K562 (cell line): ENCODE measurements around the gene ZNF30. TPM values are rescaled to one million over a fixed set of nuclear protein-coding genes. Genes with fewer than 3 reads are reported as not detected.

Experiments
- CEBPZ ChIP-seq: fragments of 150-350 bp; IDR thresholded peaks from 2 replicates; pipeline ENCODE4 v1.6.1; 2014; ENCODE audit warnings: low read depth, mild to moderate bottlenecking, low read length, borderline replicate concordance
- GTF2F1 ChIP-seq: IDR thresholded peaks from 2 replicates; pipeline ENCODE4 v1.6.1; 2011; ENCODE audit warnings: low read depth, low read length, improper control_type of control experiment
- KDM5B ChIP-seq: fragments of 200-600 bp; sonication (generic); IDR thresholded peaks from 2 replicates; pipeline ENCODE4 v1.6.1; 2012; ENCODE audit warnings: low read depth, mild to moderate bottlenecking, moderate library complexity, low read length, control low read depth, inconsistent platforms; ENCODE audit not compliant: insufficient replicate concordance
- KLF13 ChIP-seq: fragments of 450-650 bp; IDR thresholded peaks from 2 replicates; pipeline ENCODE4 v1.6.1; 2016; ENCODE audit warnings: missing genetic modification characterization, low read depth, mild to moderate bottlenecking, missing compliant biosample characterization, moderate library complexity, borderline replicate concordance
- MCM2 ChIP-seq: fragments of 450-650 bp; IDR thresholded peaks from 2 replicates; pipeline ENCODE4 v1.6.1; 2017; ENCODE audit warnings: low read depth, mild to moderate bottlenecking
- MTA1 ChIP-seq: fragments of 450-650 bp; IDR thresholded peaks from 2 replicates; pipeline ENCODE4 v1.6.1; 2017; ENCODE audit warnings: borderline replicate concordance
- SMARCA5 ChIP-seq: fragments of 450-650 bp; IDR thresholded peaks from 2 replicates; pipeline ENCODE4 v1.6.1; 2016
- THRA ChIP-seq: fragments of 450-650 bp; IDR thresholded peaks from 2 replicates; pipeline ENCODE4 v1.6.1; 2017; ENCODE audit warnings: mild to moderate bottlenecking, moderate library complexity
- ZBTB49 ChIP-seq: sonication (generic); formaldehyde crosslinking; IDR thresholded peaks from 2 replicates; pipeline ENCODE4 v1.8.0; 2022; ENCODE audit warnings: missing genetic modification reagents, mild to moderate bottlenecking, borderline replicate concordance
- polyA plus RNA-seq, 8 experiments: library from polyadenylated mRNA; depleted of rRNA in 4 of 8; stranded (reverse) in 5 of 8; unstranded in 3 of 8; fragments of >200 nt; fragmentation: Nextera tagmentation in 2 of 8; fragmentation: Illumina TruSeq in 1 of 8; extraction: Ambion mirVana in 2 of 8; extraction: Trizol in 1 of 8; gene quantifications; 2 replicates each; pipeline versions ENCODE4 v1.2.1 to v1.2.3, GENCODE V29; 2011 to 2014; ENCODE audit warnings: inconsistent platforms in 1 of 8, missing spikeins in 1 of 8
- total RNA-seq, 7 experiments: library from RNA; depleted of rRNA in 6 of 7; stranded (reverse); fragments of >200 nt in 6 of 7; fragmentation: Illumina TruSeq in 2 of 7; extraction: Trizol in 2 of 7; gene quantifications; 2 replicates each; pipeline versions ENCODE4 v1.2.1 to v1.2.3, GENCODE V29; 2011 to 2021; ENCODE audit warnings: low replicate concordance in 1 of 7

The ZNF30 gene
- total and polyA plus RNA-seq, 9 of the 15 experiments (the other 6 are each of a cell fraction or from before 2014, with no cell fraction given): 7.3 to 13.4 (median 10.6) TPM

DNA sequence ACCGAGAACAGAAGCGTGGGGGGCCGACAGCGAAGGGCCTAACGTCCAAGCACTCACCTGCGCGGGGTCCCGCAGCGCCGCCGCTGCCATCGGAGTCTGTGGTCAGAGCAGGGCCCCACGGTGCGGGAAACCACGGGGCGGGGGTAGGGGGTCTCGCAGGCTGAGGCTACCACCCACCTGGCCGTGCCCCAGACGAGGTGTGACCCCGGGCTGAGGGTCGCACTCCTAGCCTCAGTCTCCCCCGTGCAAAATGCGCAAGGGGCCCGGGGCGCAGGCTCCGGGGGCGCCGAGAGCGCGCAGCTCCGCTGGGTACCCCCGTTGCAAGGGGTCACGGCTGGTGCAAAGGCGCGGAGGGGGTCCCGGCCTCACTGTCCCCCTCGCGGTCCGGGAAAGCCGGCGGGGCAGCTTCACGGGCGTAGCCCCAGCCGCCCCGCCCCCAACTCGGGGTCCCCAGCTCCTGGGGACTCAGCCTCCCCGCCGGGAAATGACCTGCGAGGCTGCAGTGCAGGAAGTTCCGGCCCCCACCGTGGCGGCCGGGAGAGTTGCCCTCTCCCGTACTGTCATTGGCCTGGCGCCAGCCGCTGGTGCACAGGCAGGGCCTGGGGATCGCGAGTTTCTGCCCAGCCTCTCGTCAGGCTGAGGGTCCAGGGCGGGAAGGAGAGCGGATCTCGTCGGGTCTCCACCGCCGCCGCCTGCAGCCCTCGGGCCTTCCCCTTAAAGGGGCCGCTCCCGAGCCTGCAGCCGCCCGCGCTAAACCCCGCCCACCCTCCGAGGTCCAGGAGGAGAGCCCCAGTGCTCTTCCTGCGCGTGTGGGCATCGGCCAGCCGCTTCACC lies 37.1 kb downstream of the ZNF30 start, which contains the start of gene ZNF792 (continued):
- no peak for TF ChIP-seq KDM5B
- TF ChIP-seq THRA: no peak
- no peak for TF ChIP-seq MCM2
- TF ChIP-seq GTF2F1: no peak
- TF ChIP-seq CEBPZ: no peak
- no peak for TF ChIP-seq ZBTB49 (CRISPR knock-in tag)
- TF ChIP-seq KLF13 (tag): no peak; the same call in 1 of the 2 replicates
- no peak for TF ChIP-seq MTA1
- no peak for TF ChIP-seq SMARCA5
